ENCODE results near the gene CRISP3. TPM values are rescaled to one million over a fixed set of nuclear protein-coding genes. Genes with fewer than 3 reads are reported as not detected.
A peak's percentile ranks its signal among the peaks of the same experiment; 100 is the strongest.

Gene CRISP3
- total and polyA plus RNA-seq, 9 of the 15 experiments (the other 6 are each of a cell fraction or from before 2014, with no cell fraction given): 0.21 to 2.0 (median 0.58) TPM

GRCh38 chr6:49736017-49736508 is 8.1 kb downstream of the CRISP3 start (continued):
- TF ChIP-seq ZNF280A (IDR thresholded peaks at IDR 0.05; ENCODE audit: low read depth, partially characterized antibody) (no peak), STAT6 (CRISPR knock-in tag; IDR thresholded peaks at IDR 0.05) (no peak), TFAM (CRISPR knock-in tag; conservative IDR thresholded peaks at IDR 0.05) (no peak), ZNF12 (CRISPR knock-in tag; IDR thresholded peaks at IDR 0.05) (no peak), ATF3 (IDR thresholded peaks at IDR 0.05) (no peak), ATF3 (CRISPR knock-in tag; conservative IDR thresholded peaks at IDR 0.05) (no peak), BCLAF1 (IDR thresholded peaks at IDR 0.05; ENCODE audit: borderline replicate concordance in 1 of 2, control insufficient read depth in 1 of 2, low read depth in 2 of 2, low read length in 1 of 2) (no peak), DMBX1 (CRISPR knock-in tag; IDR thresholded peaks at IDR 0.05; ENCODE audit: borderline replicate concordance) (peak; percentile 22; the same call in 1 of the 2 replicates), ZNF146 (CRISPR knock-in tag; IDR thresholded peaks at IDR 0.05; ENCODE audit: unreplicated experiment) (no peak), GATAD2A (IDR thresholded peaks at IDR 0.05) (no peak; the same call in 1 of the 2 replicates), ZNF699 (CRISPR knock-in tag; IDR thresholded peaks at IDR 0.05; ENCODE audit: insufficient replicate concordance) (no peak), FOXP1 (CRISPR knock-in tag; IDR thresholded peaks at IDR 0.05) (no peak), CXXC5 (CRISPR knock-in tag; IDR thresholded peaks at IDR 0.05) (peak; percentile 35; the same call in 1 of the 2 replicates), GATA2 (CRISPR knock-in tag; IDR thresholded peaks at IDR 0.05) (peak; percentile 93), ETV6 (IDR thresholded peaks at IDR 0.05; ENCODE audit: borderline replicate concordance in 1 of 2, low read depth in 2 of 2, low read length in 1 of 2) (no peak), ETV6 (CRISPR knock-in tag; IDR thresholded peaks at IDR 0.05; ENCODE audit: borderline replicate concordance) (no peak), BRF2 (IDR thresholded peaks at IDR 0.05; ENCODE audit: borderline replicate concordance, insufficient read depth, insufficient read length) (no peak), ZC3H8 (IDR thresholded peaks at IDR 0.05) (no peak), SMC3 (conservative IDR thresholded peaks at IDR 0.05; ENCODE audit: insufficient read depth, low read depth, low read length) (no peak)

Measured in K562 (cell line).